Calu3 (cell line): ENCODE results near the gene EPB42. TPM values are rescaled to one million over a fixed set of nuclear protein-coding genes. Genes with fewer than 3 reads are reported as not detected.

Experiments used
- BruUV-seq: library from RNA; stranded (reverse); fragments of 400-500 nt; replicated peaks from 2 replicates; lab custom pipeline; 2021; lab: Mats Ljungman, UMichigan
- CTCF ChIA-PET: fragments of 300-600 bp; sonication (Branson Sonifier 250); formaldehyde crosslinking; loops from one replicate; lab custom pipeline; 2022; ENCODE audit warnings: antibody characterized with exemption; lab: Charles Lee
- DNase-seq: peaks from one replicate; pipeline ENCODE4 v3.0.0; 2022
- H3K27ac Mint-ChIP-seq: one replicate; pipeline ENCODE4 v1.8.0; 2022; ENCODE audit warnings: mixed read lengths; ENCODE audit not compliant: unreplicated experiment
- H3K27me3 Mint-ChIP-seq: one replicate; pipeline ENCODE4 v1.8.0; 2022; ENCODE audit warnings: mixed read lengths; ENCODE audit not compliant: unreplicated experiment
- H3K36me3 Mint-ChIP-seq: one replicate; pipeline ENCODE4 v1.8.0; 2022; ENCODE audit warnings: mild to moderate bottlenecking, moderate library complexity, mixed read lengths; ENCODE audit not compliant: insufficient read depth, unreplicated experiment
- H3K4me1 Mint-ChIP-seq: one replicate; pipeline ENCODE4 v1.8.0; 2022; ENCODE audit warnings: mild to moderate bottlenecking, low read depth, mixed read lengths; ENCODE audit not compliant: unreplicated experiment
- H3K4me3 Mint-ChIP-seq: one replicate; pipeline ENCODE4 v1.8.0; 2022; ENCODE audit warnings: mild to moderate bottlenecking, low read depth, moderate library complexity, mixed read lengths; ENCODE audit not compliant: unreplicated experiment
- H3K9me3 Mint-ChIP-seq: one replicate; pipeline ENCODE4 v1.8.0; 2022; ENCODE audit warnings: low read depth, mixed read lengths; ENCODE audit not compliant: unreplicated experiment
- CTCF ChIP-seq: fragments of 200-600 bp; IDR thresholded peaks from one replicate; pipeline ENCODE4 v1.8.0; 2022; ENCODE audit warnings: antibody characterized with exemption; ENCODE audit not compliant: unreplicated experiment
- intact Hi-C: fragments of 100-400 bp; cut with micrococcal nuclease; formaldehyde crosslinking; loops from one replicate; pipeline ENCODE4 v1.10.0; 2022; ENCODE audit not compliant: unreplicated experiment
- total RNA-seq: library from RNA; stranded (reverse); gene quantifications from 2 replicates; pipeline ENCODE4 v1.2.3, GENCODE V29; 2022

The EPB42 gene
- total RNA-seq, 1 experiment from 2014 or later = not detected

GRCh38 chr15:43267439-43267838 lies 46.6 kb upstream of the EPB42 start:
- intact Hi-C loops = no loop called here
- no TSS peak for BruUV-seq

GRCh38 chr15:43266834-43267233 lies 46.0 kb upstream of the EPB42 start, which contains the start of gene TGM5:
TSS of gene TGM5 (minus strand) at chr15:43266928. CDS start at chr15:43266849, 79 bp downstream.
- no peak for DNase-seq
- Mint-ChIP-seq H3K4me3 (no peak within 1 kb of the TSS), H3K9me3 (no peaks in the 10 kb centered on the region), H3K27me3 (peaks cover 61% of the 10 kb centered on the region), H3K27ac (no peak within 1 kb of the TSS), H3K4me1 (no peaks in the 10 kb centered on the region), H3K36me3 (no peaks in the 10 kb centered on the region)
- no TSS peak for BruUV-seq
- CTCF ChIA-PET = interaction anchor here (0.5 to 2.0 kb wide), 3 partner anchors 19 to 42 kb away, joined by 3 to 6 read pairs (median 4); no protein-coding TSS in a partner anchor
- no peak for TF ChIP-seq CTCF
- intact Hi-C loops = no loop called here

More at GRCh38 chr15:43267439-43267838, 46.6 kb upstream of the EPB42 start:
- Mint-ChIP-seq H3K4me3 (no peak overlapping the region), H3K4me1 (no peaks in the 10 kb centered on the region), H3K36me3 (no peaks in the 10 kb centered on the region), H3K27ac (no peak overlapping the region), H3K27me3 (peaks cover 55% of the 10 kb centered on the region), H3K9me3 (no peaks in the 10 kb centered on the region)
- no peak for DNase-seq
- no peak for TF ChIP-seq CTCF
- CTCF ChIA-PET = interaction anchor here (0.5 to 2.0 kb wide), 2 partner anchors 18 to 20 kb away, joined by 3 to 6 read pairs; no protein-coding TSS in a partner anchor

GRCh38 chr15:43266386-43266785 lies 45.6 kb upstream of the EPB42 start:
- Mint-ChIP-seq H3K27me3 (peaks cover 66% of the 10 kb centered on the region), H3K9me3 (no peaks in the 10 kb centered on the region), H3K4me1 (no peaks in the 10 kb centered on the region), H3K27ac (no peak overlapping the region), H3K36me3 (no peaks in the 10 kb centered on the region), H3K4me3 (no peak overlapping the region)
- no peak for DNase-seq
- no TSS peak for BruUV-seq
- TF ChIP-seq CTCF = no peak
- intact Hi-C loops = no loop called here
- CTCF ChIA-PET = interaction anchor here (1.6 to 2.0 kb wide), 2 partner anchors 19 to 41 kb away, joined by 4 to 6 read pairs; no protein-coding TSS in a partner anchor

GRCh38 chr15:43260011-43260615 lies 39.3 kb upstream of the EPB42 start:
- intact Hi-C loops = no loop called here
- no peak for TF ChIP-seq CTCF
- H3K36me3 Mint-ChIP-seq = no peaks in the 10 kb centered on the region
- H3K9me3 Mint-ChIP-seq = no peaks in the 10 kb centered on the region
- no TSS peak for BruUV-seq
- CTCF ChIA-PET = no interaction called here
- peaks cover 29% of the 10 kb centered on the region for H3K27me3 Mint-ChIP-seq
- H3K27ac Mint-ChIP-seq = no peak overlapping the region
- DNase-seq = no peak
- no peaks in the 10 kb centered on the region for H3K4me1 Mint-ChIP-seq
- H3K4me3 Mint-ChIP-seq = no peak overlapping the region
